Fibroblast of lung (primary cell): Measurements from ENCODE around the gene ITPRIPL1. TPM values are rescaled to one million over a fixed set of nuclear protein-coding genes. Genes with fewer than 3 reads are reported as not detected.
A peak's percentile ranks its signal among the peaks of the same experiment; 100 is the strongest.

Source experiments
- DNase-seq, 2 donors: peaks; one replicate each; pipeline versions ENCODE4 v3.0.0 to v3.0.0-alpha.2; 2010; ENCODE audit warnings: low read depth in 2 of 2
- H2AFZ ChIP-seq: 2 replicates; pipeline ENCODE4 v1.5.1; 2012; ENCODE audit warnings: low read length, control low read depth, inconsistent platforms
- H3K27ac ChIP-seq: 2 replicates; pipeline ENCODE4 v1.5.1; 2011; ENCODE audit warnings: low read length, control low read depth; ENCODE audit not compliant: insufficient read depth
- H3K27me3 ChIP-seq: 2 replicates; pipeline ENCODE4 v1.5.1; 2011; ENCODE audit warnings: mild to moderate bottlenecking, low read length; ENCODE audit not compliant: control insufficient read depth, insufficient read depth
- H3K36me3 ChIP-seq: 2 replicates; pipeline ENCODE4 v1.5.1; 2011; ENCODE audit warnings: low read length; ENCODE audit not compliant: control insufficient read depth, insufficient read depth
- H3K4me1 ChIP-seq: 2 replicates; pipeline ENCODE4 v1.5.1; 2011; ENCODE audit warnings: low read length; ENCODE audit not compliant: control insufficient read depth, insufficient read depth; ENCODE audit errors: extremely low read depth
- H3K4me2 ChIP-seq: 2 replicates; pipeline ENCODE4 v1.5.1; 2011; ENCODE audit warnings: low read length, control low read depth; ENCODE audit not compliant: insufficient read depth; ENCODE audit errors: extremely low read depth
- H3K4me3 ChIP-seq, 4 experiments: fragments of 200-600 bp in 1 of 4; sonication (generic) in 1 of 4; replicated peaks in 1 of 4; 2 replicates each; pipeline ENCODE4 v1.5.1; 2011 to 2016; ENCODE audit warnings: low read length in 4 of 4, low read depth in 3 of 4, mild to moderate bottlenecking in 3 of 4, control low read depth in 2 of 4, inconsistent platforms in 1 of 4, mixed read lengths in 1 of 4; ENCODE audit not compliant: insufficient read depth in 1 of 4; ENCODE audit errors: control extremely low read depth in 1 of 4
- H3K79me2 ChIP-seq: 2 replicates; pipeline ENCODE4 v1.5.1; 2012; ENCODE audit warnings: mild to moderate bottlenecking, low read length, inconsistent platforms; ENCODE audit not compliant: control insufficient read depth, insufficient read depth
- H3K9ac ChIP-seq: 2 replicates; pipeline ENCODE4 v1.5.1; 2011; ENCODE audit warnings: mild to moderate bottlenecking, low read length, control low read depth; ENCODE audit not compliant: insufficient read depth
- H3K9me3 ChIP-seq: 2 replicates; pipeline ENCODE4 v1.5.1; 2012; ENCODE audit warnings: low read depth, low read length; ENCODE audit not compliant: control insufficient read depth, insufficient read depth
- H4K20me1 ChIP-seq: 2 replicates; pipeline ENCODE4 v1.5.1; 2011; ENCODE audit warnings: low read length; ENCODE audit not compliant: control insufficient read depth, insufficient read depth; ENCODE audit errors: extremely low read depth
- EZH2 ChIP-seq: IDR thresholded peaks from 2 replicates; pipeline ENCODE4 v1.5.1; 2012; ENCODE audit warnings: low read length, control low read depth, mild to moderate bottlenecking; ENCODE audit errors: missing control alignments
- polyA plus RNA-seq, 2 donors: library from polyadenylated mRNA; depleted of rRNA in 1 of 2; stranded (reverse) in 1 of 2; unstranded in 1 of 2; fragments of >200 nt; gene quantifications; 2 replicates each; pipeline ENCODE4 v1.2.1, GENCODE V29; 2011 to 2012; ENCODE audit warnings: missing spikeins in 1 of 2
- total RNA-seq: library from RNA; depleted of rRNA; stranded (reverse); fragments of >200 nt; gene quantifications from 2 replicates; pipeline ENCODE4 v1.2.1, GENCODE V29; 2014
- TF ChIP-seq, protein P1 (sequence below), 2 donors: IDR thresholded peaks in 1 of 2; conservative IDR thresholded peaks in 1 of 2; 1 replicate in 1 of 2; 2 replicates in 1 of 2; pipeline ENCODE4 v1.5.1; 2011 to 2012; ENCODE audit warnings: low read length in 2 of 2, control low read depth in 1 of 2, inconsistent platforms in 1 of 2, low read depth in 1 of 2, mild to moderate bottlenecking in 1 of 2

Gene ITPRIPL1
- total and polyA plus RNA-seq, 2 donors (not counting 1 experiment from before 2014, with no cell fraction given), result 2.0 to 4.1 TPM

DNA sequence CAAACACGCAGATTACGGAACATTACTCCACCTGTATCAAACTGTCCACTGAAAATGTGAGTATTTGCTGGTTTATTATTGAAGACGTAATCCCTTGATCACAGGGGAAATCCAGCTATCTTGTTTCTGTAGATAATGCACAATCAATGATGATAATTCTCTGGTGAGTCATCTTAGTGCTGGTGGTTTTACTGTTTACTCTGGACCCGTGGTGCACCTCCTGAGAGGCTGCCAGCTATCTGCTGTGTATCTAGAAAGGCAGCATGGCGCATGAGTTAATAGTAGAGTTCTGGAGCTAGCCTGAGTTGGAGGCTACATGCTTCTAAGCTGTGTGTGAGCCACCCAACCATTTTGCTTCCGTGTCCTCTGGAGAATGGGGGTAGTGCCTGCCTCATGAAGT is 17.0 kb downstream of the ITPRIPL1 start:
- no peak overlapping the region for H3K27ac ChIP-seq
- peaks cover 4% of the 10 kb centered on the region for H3K36me3 ChIP-seq
- H3K79me2 ChIP-seq, result peaks cover 30% of the 10 kb centered on the region
- H3K9me3 ChIP-seq, result no peaks in the 10 kb centered on the region
- no peak overlapping the region for H3K4me2 ChIP-seq
- H3K27me3 ChIP-seq, result no peaks in the 10 kb centered on the region
- peaks cover 8% of the 10 kb centered on the region for H3K4me1 ChIP-seq
- no peak overlapping the region for H3K9ac ChIP-seq
- peak; percentile 72 to 90 for DNase-seq
- H2AFZ ChIP-seq, result no peak overlapping the region
- TF ChIP-seq, protein P1, sequence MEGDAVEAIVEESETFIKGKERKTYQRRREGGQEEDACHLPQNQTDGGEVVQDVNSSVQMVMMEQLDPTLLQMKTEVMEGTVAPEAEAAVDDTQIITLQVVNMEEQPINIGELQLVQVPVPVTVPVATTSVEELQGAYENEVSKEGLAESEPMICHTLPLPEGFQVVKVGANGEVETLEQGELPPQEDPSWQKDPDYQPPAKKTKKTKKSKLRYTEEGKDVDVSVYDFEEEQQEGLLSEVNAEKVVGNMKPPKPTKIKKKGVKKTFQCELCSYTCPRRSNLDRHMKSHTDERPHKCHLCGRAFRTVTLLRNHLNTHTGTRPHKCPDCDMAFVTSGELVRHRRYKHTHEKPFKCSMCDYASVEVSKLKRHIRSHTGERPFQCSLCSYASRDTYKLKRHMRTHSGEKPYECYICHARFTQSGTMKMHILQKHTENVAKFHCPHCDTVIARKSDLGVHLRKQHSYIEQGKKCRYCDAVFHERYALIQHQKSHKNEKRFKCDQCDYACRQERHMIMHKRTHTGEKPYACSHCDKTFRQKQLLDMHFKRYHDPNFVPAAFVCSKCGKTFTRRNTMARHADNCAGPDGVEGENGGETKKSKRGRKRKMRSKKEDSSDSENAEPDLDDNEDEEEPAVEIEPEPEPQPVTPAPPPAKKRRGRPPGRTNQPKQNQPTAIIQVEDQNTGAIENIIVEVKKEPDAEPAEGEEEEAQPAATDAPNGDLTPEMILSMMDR (conservative IDR thresholded peaks at IDR 0.05 in 1 of 2, IDR thresholded peaks at IDR 0.05 in 1 of 2; ENCODE audit: low read depth in 1 of 2, low read length in 2 of 2), result no peak
- no peak for TF ChIP-seq EZH2
- no peaks in the 10 kb centered on the region for H4K20me1 ChIP-seq
- H3K4me3 ChIP-seq, result no peak overlapping the region

DNA sequence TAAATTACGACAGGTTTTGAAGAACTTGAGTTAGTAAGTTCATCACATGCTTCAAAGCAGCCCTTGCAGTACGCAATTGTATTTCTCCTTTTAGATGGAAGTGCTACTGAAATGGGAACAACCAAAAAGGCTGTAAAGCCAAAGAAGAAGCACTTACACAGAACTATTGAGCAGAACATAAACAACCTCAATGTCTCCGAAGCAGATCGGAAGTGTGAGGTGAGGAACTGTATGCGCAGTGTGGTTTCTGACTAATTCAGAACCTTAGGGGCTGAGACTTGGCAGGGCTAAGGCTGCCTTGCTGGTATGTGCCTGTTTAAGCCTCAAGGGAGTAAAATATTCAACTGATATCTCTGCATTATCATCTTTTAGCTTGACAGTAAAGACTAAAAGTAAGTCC is 18.9 kb downstream of the ITPRIPL1 start:
- no peak overlapping the region for H3K4me3 ChIP-seq
- H2AFZ ChIP-seq, result no peak overlapping the region
- TF ChIP-seq, protein P1 (conservative IDR thresholded peaks at IDR 0.05 in 1 of 2, IDR thresholded peaks at IDR 0.05 in 1 of 2; ENCODE audit: low read depth in 1 of 2, low read length in 2 of 2), result no peak
- no peak for TF ChIP-seq EZH2
- no peak overlapping the region for H3K4me2 ChIP-seq
- no peak overlapping the region for H3K9ac ChIP-seq
- H3K79me2 ChIP-seq, result peaks cover 14% of the 10 kb centered on the region
- no peaks in the 10 kb centered on the region for H3K9me3 ChIP-seq
- peaks cover 8% of the 10 kb centered on the region for H3K4me1 ChIP-seq
- H4K20me1 ChIP-seq, result no peaks in the 10 kb centered on the region
- no peak overlapping the region for H3K27ac ChIP-seq
- DNase-seq, result peak in 1 of 2 donors; percentile 73
- H3K27me3 ChIP-seq, result no peaks in the 10 kb centered on the region
- H3K36me3 ChIP-seq, result peaks cover 6% of the 10 kb centered on the region

DNA sequence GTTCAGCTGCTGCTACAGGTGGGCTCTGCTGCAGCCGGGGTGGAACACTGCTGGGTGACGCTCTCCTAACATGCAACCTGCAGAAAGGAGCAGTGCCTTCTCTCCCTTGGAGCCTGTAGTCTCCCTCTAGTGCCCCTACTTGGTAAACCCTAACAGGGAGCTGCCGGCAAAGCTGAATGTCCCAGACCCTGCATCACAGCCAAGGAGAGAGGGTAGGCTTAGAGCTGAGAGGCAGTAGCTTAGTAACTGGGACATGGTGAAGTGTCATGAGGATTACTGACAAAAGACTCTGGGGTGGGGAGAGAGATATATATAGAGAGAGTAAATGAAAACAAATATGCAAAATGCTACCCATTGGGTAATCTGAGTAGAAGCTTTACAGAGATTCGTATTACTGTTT is 20.3 kb downstream of the ITPRIPL1 start:
- no peaks in the 10 kb centered on the region for H3K9me3 ChIP-seq
- H3K4me2 ChIP-seq, result no peak overlapping the region
- H3K4me1 ChIP-seq, result peaks cover 7% of the 10 kb centered on the region
- TF ChIP-seq, protein P1 (conservative IDR thresholded peaks at IDR 0.05 in 1 of 2, IDR thresholded peaks at IDR 0.05 in 1 of 2; ENCODE audit: low read depth in 1 of 2, low read length in 2 of 2), result peak; percentile 12 to 22
- no peak for TF ChIP-seq EZH2
- H3K79me2 ChIP-seq, result peaks cover 10% of the 10 kb centered on the region
- H3K9ac ChIP-seq, result no peak overlapping the region
- no peaks in the 10 kb centered on the region for H3K27me3 ChIP-seq
- peaks cover 9% of the 10 kb centered on the region for H3K36me3 ChIP-seq
- no peaks in the 10 kb centered on the region for H4K20me1 ChIP-seq
- DNase-seq, result no peak
- no peak overlapping the region for H3K27ac ChIP-seq
- H3K4me3 ChIP-seq, result no peak overlapping the region
- H2AFZ ChIP-seq, result no peak overlapping the region
